ENCODE results near the gene IL24. TPM values are rescaled to one million over a fixed set of nuclear protein-coding genes. Genes with fewer than 3 reads are reported as not detected.

IL24 gene
- total RNA-seq, 4 donors from 2014 or later, result 1.7 TPM; not detected in 3

DNA sequence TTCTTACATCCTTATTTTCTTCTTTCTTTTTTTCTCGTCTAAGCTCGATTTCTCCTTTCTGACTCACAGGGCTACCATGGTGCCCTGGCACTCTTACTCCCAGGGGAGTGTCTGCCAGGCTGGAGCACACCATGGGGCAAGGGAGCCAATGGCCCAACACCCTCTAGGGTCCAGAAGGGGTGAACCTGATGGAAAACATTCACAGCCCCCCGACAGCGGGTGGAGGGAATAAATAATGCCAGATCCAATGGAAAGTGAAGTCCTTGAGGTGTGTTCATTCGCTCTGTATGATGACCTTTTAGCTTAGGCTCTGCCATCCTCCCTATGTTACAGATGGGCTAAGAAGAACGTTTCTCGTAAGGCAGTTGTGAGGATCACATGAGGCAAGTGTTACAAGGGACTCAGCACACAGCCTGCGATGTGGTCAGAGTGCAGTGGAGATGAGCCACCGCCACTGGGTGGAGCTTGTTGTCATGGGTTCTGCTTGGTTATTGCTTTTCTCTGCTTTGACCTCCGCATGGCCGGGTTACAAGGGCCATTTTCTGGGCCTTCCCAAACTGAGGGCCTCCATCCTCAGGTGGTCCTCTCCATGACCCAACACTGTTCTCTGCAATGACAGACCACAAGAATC lies 28.0 kb downstream of the IL24 start:
- no peaks in the 10 kb centered on the region for H3K27me3 ChIP-seq
- H3K4me1 ChIP-seq, result no peaks in the 10 kb centered on the region
- intact Hi-C loops (cut with DNase I), result no loop called here
- H3K27ac ChIP-seq (replicated peaks in 1 of 4), result no peak overlapping the region
- TF ChIP-seq POLR2A (IDR thresholded peaks at IDR 0.05; ENCODE audit: low read depth) (no peak), EP300 (IDR thresholded peaks at IDR 0.05) (no peak), POLR2AphosphoS5 (IDR thresholded peaks at IDR 0.05) (no peak)
- TF ChIP-seq, protein P1, sequence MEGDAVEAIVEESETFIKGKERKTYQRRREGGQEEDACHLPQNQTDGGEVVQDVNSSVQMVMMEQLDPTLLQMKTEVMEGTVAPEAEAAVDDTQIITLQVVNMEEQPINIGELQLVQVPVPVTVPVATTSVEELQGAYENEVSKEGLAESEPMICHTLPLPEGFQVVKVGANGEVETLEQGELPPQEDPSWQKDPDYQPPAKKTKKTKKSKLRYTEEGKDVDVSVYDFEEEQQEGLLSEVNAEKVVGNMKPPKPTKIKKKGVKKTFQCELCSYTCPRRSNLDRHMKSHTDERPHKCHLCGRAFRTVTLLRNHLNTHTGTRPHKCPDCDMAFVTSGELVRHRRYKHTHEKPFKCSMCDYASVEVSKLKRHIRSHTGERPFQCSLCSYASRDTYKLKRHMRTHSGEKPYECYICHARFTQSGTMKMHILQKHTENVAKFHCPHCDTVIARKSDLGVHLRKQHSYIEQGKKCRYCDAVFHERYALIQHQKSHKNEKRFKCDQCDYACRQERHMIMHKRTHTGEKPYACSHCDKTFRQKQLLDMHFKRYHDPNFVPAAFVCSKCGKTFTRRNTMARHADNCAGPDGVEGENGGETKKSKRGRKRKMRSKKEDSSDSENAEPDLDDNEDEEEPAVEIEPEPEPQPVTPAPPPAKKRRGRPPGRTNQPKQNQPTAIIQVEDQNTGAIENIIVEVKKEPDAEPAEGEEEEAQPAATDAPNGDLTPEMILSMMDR (IDR thresholded peaks at IDR 0.05), result no peak
- H3K4me3 ChIP-seq, result no peak overlapping the region
- H3K36me3 ChIP-seq, result no peaks in the 10 kb centered on the region
- 69% methylated on average over 9 of the region's 11 CpGs for WGBS
- no peaks in the 10 kb centered on the region for H3K9me3 ChIP-seq
- DNase-seq (ENCODE audit: extremely low spot score), result no peak

DNA sequence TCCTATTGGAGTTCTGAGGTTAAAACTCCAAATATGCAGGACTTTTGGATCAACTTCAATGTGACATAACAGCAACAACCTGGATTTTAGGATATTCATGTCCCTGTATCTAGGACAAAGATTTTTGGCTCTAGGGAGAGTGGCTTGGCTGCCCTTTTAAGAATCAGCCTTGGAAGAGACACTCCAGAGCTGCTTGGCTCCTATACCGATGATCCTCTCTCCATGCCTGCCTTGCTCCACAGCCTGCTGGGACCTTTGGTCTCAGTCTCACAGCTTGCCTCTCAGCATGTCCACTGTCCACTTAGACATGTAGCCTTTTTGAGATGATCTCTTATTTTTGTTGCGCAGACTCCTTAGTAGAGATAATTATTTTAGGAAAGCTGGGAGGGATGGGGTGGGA lies 29.0 kb downstream of the IL24 start:
- Histone ChIP-seq H3K27me3 (no peaks in the 10 kb centered on the region), H3K9me3 (no peaks in the 10 kb centered on the region), H3K4me3 (no peak overlapping the region), H3K4me1 (no peaks in the 10 kb centered on the region), H3K27ac (replicated peaks in 1 of 4) (no peak overlapping the region), H3K36me3 (no peaks in the 10 kb centered on the region)
- intact Hi-C loops (cut with DNase I), result no loop called here
- WGBS, result 77% methylated on average over 2 of the region's 2 CpGs
- no peak for DNase-seq (ENCODE audit: extremely low spot score)
- TF ChIP-seq POLR2AphosphoS5 (IDR thresholded peaks at IDR 0.05), result no peak

DNA sequence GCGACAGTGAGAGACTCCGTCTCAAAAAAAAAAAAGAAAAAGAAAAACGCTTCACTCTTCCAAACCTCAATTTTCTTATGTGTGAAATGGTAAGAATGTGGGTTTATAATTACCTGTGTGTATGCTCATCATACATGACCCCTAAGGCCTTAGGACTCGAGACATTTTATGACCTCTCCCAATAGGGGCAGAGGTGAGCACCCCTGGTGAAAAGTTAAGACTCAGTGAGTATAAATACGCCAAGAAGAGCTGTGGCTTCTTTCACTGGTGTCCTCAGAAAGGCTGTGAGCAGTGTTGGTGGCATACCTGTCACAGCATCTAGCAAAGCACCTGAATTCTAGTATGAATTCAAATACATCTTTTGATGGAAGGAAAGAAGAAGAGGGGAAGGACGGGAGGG lies 32.3 kb downstream of the IL24 start:
- Histone ChIP-seq H3K36me3 (no peaks in the 10 kb centered on the region), H3K27me3 (no peaks in the 10 kb centered on the region), H3K27ac (replicated peaks in 1 of 4) (no peak overlapping the region), H3K9me3 (no peaks in the 10 kb centered on the region), H3K4me3 (no peak overlapping the region), H3K4me1 (no peaks in the 10 kb centered on the region)
- 92% methylated on average over 6 of the region's 6 CpGs for WGBS
- TF ChIP-seq EP300 (IDR thresholded peaks at IDR 0.05), result no peak
- TF ChIP-seq, protein P1 (IDR thresholded peaks at IDR 0.05), result no peak
- TF ChIP-seq POLR2A (IDR thresholded peaks at IDR 0.05; ENCODE audit: low read depth), result no peak
- no peak for TF ChIP-seq POLR2AphosphoS5 (IDR thresholded peaks at IDR 0.05)
- no peak for DNase-seq (ENCODE audit: extremely low spot score)
- intact Hi-C loops (cut with DNase I), result no loop called here

DNA sequence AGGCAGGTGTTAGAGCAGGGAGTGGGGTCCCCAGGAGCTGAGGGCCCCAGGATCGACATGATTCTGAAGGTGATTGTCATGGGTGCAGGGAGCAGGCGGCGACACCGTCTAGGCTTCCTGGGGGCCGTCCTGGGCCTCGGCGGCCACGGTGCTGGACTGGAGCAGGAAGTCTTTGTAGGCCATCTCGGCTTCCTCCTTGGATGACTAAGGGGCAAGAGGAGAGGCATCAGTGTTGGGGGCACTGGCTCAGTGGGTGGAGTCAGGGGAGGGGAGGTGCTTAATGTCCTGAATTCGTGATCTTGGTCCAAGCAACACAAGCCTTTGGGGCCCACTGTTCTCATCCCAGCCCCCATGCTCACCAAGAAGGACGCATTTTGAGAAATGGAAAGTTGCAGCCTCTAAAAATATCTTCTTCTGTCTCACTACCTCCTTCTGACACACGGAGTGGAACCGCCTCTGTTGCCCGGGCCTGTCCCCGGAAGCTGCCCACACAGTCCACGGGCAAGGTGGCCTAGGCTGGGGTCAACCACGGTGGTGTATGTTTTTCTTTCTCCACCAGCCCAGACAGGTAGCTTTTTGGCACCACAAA lies 33.1 kb downstream of the IL24 start:
- no peak overlapping the region for H3K27ac ChIP-seq (replicated peaks in 1 of 4)
- no peaks in the 10 kb centered on the region for H3K36me3 ChIP-seq
- no peaks in the 10 kb centered on the region for H3K4me1 ChIP-seq
- no peaks in the 10 kb centered on the region for H3K27me3 ChIP-seq
- H3K9me3 ChIP-seq, result no peaks in the 10 kb centered on the region
- DNase-seq (ENCODE audit: extremely low spot score), result no peak
- 78% methylated on average over 17 of the region's 17 CpGs for WGBS
- intact Hi-C loops (cut with DNase I), result no loop called here
- H3K4me3 ChIP-seq, result no peak overlapping the region
- no peak for TF ChIP-seq EP300 (IDR thresholded peaks at IDR 0.05)
- TF ChIP-seq, protein P1 (IDR thresholded peaks at IDR 0.05), result no peak
- TF ChIP-seq POLR2A (IDR thresholded peaks at IDR 0.05; ENCODE audit: low read depth), result no peak
- TF ChIP-seq POLR2AphosphoS5 (IDR thresholded peaks at IDR 0.05), result no peak

DNA sequence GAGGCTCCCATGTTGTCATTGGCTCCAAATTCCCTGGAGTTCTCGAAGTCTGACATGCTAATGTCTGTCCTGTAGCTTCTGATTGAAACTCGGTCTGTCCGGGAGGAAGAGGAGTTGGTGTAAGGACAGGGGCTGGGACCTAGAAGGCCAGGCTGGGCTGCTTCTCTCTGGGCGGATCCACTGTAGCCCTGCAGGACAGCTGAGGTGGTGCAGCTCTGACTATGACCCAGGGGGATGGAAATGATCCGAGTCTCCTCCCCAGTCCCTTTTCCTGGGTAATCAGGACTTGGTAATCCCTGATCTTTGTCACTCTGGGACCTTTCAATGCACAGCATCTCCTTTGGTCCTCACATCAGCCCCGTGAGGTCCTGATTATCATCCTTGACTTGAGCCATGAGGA lies 34.5 kb downstream of the IL24 start:
- Histone ChIP-seq H3K27ac (replicated peaks in 1 of 4) (no peak overlapping the region), H3K9me3 (no peaks in the 10 kb centered on the region), H3K4me1 (no peaks in the 10 kb centered on the region), H3K4me3 (no peak overlapping the region), H3K36me3 (no peaks in the 10 kb centered on the region), H3K27me3 (no peaks in the 10 kb centered on the region)
- no peak for TF ChIP-seq EP300 (IDR thresholded peaks at IDR 0.05)
- no peak for TF ChIP-seq POLR2A (IDR thresholded peaks at IDR 0.05; ENCODE audit: low read depth)
- no peak for TF ChIP-seq POLR2AphosphoS5 (IDR thresholded peaks at IDR 0.05)
- TF ChIP-seq, protein P1 (IDR thresholded peaks at IDR 0.05), result no peak
- 81% methylated on average over 6 of the region's 6 CpGs for WGBS
- DNase-seq (ENCODE audit: extremely low spot score), result no peak
- intact Hi-C loops (cut with DNase I), result no loop called here

All from esophagus muscularis mucosa (tissue), 4 donors.